Hippocampal formation (tissue), 2 donors: ENCODE results near the gene SLC8A3.

Experiments used
- DNase-seq, 2 donors: peaks; one replicate each; lab custom pipeline; 2025; lab: John Stamatoyannopoulos, UW

The SLC8A3 gene

GRCh38 chr14:70114621-70115156 is 74.1 kb downstream of the SLC8A3 start:
- no peak for DNase-seq

- no peak for DNase-seq
Measured at GRCh38 chr14:70113211-70113610, 75.5 kb downstream of the SLC8A3 start.

- peak in 1 of 2 donors; percentile 10 for DNase-seq
Measured at GRCh38 chr14:70108419-70108818, 80.3 kb downstream of the SLC8A3 start.

- no peak for DNase-seq
Measured at GRCh38 chr14:70107309-70107708, 81.4 kb downstream of the SLC8A3 start.

GRCh38 chr14:70100071-70100470 is 88.7 kb downstream of the SLC8A3 start:
- no peak for DNase-seq

GRCh38 chr14:70098250-70098809 is 90.4 kb downstream of the SLC8A3 start:
- peak in 1 of 2 donors; percentile 56 for DNase-seq

GRCh38 chr14:70097576-70098249 is 91.0 kb downstream of the SLC8A3 start:
- no peak for DNase-seq

GRCh38 chr14:70096866-70097265 is 91.9 kb downstream of the SLC8A3 start:
- no peak for DNase-seq

GRCh38 chr14:70094631-70095030 is 94.1 kb downstream of the SLC8A3 start:
- no peak for DNase-seq

GRCh38 chr14:70094106-70094505 is 94.6 kb downstream of the SLC8A3 start:
- DNase-seq: no peak

- DNase-seq: no peak
Measured at GRCh38 chr14:70093156-70093555, 95.6 kb downstream of the SLC8A3 start.

- no peak for DNase-seq
Measured at GRCh38 chr14:70087380-70087697, 101.4 kb downstream of the SLC8A3 start.

GRCh38 chr14:70086685-70087379 is 101.9 kb downstream of the SLC8A3 start:
- peak in 1 of 2 donors; percentile 38 for DNase-seq

- no peak for DNase-seq
Measured at GRCh38 chr14:70084226-70084625, 104.5 kb downstream of the SLC8A3 start.

GRCh38 chr14:70082394-70082793 is 106.4 kb downstream of the SLC8A3 start:
- DNase-seq: no peak

- peak in 1 of 2 donors; percentile 31 for DNase-seq
Measured at GRCh38 chr14:70080076-70080475, 108.7 kb downstream of the SLC8A3 start.

GRCh38 chr14:70078329-70078728 is 110.4 kb downstream of the SLC8A3 start:
- no peak for DNase-seq

- DNase-seq: no peak
Measured at GRCh38 chr14:70077720-70078119, 111.0 kb downstream of the SLC8A3 start.

GRCh38 chr14:70077005-70077404 is 111.7 kb downstream of the SLC8A3 start:
- no peak for DNase-seq

GRCh38 chr14:70073924-70074566 is 114.7 kb downstream of the SLC8A3 start:
- peak; percentile 23 to 36 for DNase-seq

GRCh38 chr14:70069186-70069585 is 119.6 kb downstream of the SLC8A3 start:
- no peak for DNase-seq

GRCh38 chr14:70067810-70068209 is 120.9 kb downstream of the SLC8A3 start:
- DNase-seq: no peak
